Activated naive CD4-positive, alpha-beta T cell treated with anti-CD3 and anti-CD28 coated beads, Interleukin-2, amount 50 U/mL, for 24 hours (primary cell): Measurements from ENCODE around the gene PDZRN3.

Experiments used
- H3K27ac Mint-ChIP-seq: one replicate; pipeline ENCODE4 v1.8.0; 2021; ENCODE audit warnings: mild to moderate bottlenecking, mixed read lengths
- H3K27me3 Mint-ChIP-seq: one replicate; pipeline ENCODE4 v1.8.0; 2021; ENCODE audit warnings: mixed read lengths
- H3K36me3 Mint-ChIP-seq: one replicate; pipeline ENCODE4 v1.8.0; 2021; ENCODE audit warnings: mixed read lengths
- H3K4me1 Mint-ChIP-seq: one replicate; pipeline ENCODE4 v1.8.0; 2021; ENCODE audit warnings: mixed read lengths
- H3K4me3 Mint-ChIP-seq: one replicate; pipeline ENCODE4 v1.8.0; 2021; ENCODE audit warnings: mild to moderate bottlenecking, mixed read lengths
- H3K9me3 Mint-ChIP-seq: one replicate; pipeline ENCODE4 v1.8.0; 2021; ENCODE audit warnings: mixed read lengths

The PDZRN3 gene

DNA sequence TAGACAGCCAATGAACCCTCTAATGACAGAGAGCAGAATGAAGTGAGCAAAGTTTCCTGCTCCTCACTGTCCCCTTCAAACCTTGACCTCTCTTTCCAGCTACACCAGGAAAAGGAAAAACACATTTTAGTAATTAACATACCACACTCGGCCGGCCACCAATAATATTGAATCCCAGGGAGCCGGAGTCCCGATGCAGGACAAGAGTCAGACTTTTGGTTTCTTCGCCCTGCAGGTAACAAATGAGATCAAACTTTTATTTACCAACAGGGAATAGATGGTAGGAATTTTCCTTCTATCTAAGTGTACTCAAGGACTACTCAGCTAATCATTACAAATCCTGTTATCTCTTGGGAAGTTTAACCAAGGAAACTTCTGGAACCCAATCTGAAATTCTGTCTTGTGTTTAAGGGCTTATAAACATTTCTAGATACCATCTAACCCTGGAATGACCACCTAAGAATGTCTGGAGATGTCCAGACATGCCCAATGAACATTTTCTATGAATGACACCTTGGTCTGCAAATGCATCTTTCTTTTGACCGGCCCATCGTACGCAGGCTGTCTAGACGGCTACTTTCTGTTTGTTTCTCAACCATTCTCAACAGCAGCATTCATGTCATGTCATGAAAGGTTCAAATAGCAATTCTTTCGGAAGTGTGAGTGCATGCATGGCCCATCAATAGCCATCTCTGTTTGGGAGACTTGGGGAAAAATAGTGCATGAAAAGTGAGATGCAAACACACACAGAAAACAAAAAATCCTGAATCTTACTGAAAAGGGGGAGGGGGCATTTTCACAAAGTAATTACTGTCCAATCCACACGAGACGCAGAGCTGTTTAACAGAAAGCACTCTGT is 16.1 kb downstream of the PDZRN3 start:
- Mint-ChIP-seq H3K27me3 (peaks cover 3% of the 10 kb centered on the region), H3K4me3 (no peak overlapping the region), H3K4me1 (no peaks in the 10 kb centered on the region), H3K27ac (no peak overlapping the region), H3K36me3 (no peaks in the 10 kb centered on the region), H3K9me3 (no peaks in the 10 kb centered on the region)

- no peaks in the 10 kb centered on the region for H3K9me3 Mint-ChIP-seq
- H3K36me3 Mint-ChIP-seq, result no peaks in the 10 kb centered on the region
- H3K27ac Mint-ChIP-seq, result no peak overlapping the region
- no peaks in the 10 kb centered on the region for H3K4me1 Mint-ChIP-seq
- no peak overlapping the region for H3K4me3 Mint-ChIP-seq
- peaks cover 2% of the 10 kb centered on the region for H3K27me3 Mint-ChIP-seq
These were observed 18.9 kb downstream of the PDZRN3 start for GRCh38 chr3:73605861-73606260.

DNA sequence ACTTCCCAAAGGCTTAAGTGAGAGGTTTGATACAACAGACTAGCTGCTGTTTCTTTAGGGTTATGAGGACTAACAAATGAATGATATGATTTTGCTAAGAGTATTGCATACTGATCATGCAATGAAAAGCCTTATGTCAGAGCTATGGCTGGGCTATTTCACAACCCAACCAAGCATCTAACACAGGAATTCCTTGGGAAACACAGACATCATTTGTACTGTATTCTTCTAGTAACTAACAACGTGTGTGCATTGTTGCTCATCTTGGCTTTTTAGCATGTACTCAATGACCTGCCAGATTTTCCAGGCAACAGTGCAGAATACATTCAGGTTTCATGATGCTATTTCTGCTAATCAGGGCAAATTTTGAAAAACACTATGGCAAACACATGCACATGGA is 19.3 kb downstream of the PDZRN3 start:
- Mint-ChIP-seq H3K4me1 (no peaks in the 10 kb centered on the region), H3K36me3 (no peaks in the 10 kb centered on the region), H3K9me3 (no peaks in the 10 kb centered on the region), H3K4me3 (no peak overlapping the region), H3K27ac (no peak overlapping the region), H3K27me3 (peaks cover 2% of the 10 kb centered on the region)

- Mint-ChIP-seq H3K4me1 (no peaks in the 10 kb centered on the region), H3K27ac (no peak overlapping the region), H3K4me3 (no peak overlapping the region), H3K36me3 (no peaks in the 10 kb centered on the region), H3K9me3 (no peaks in the 10 kb centered on the region), H3K27me3 (peaks cover 2% of the 10 kb centered on the region)
These were observed 20.3 kb downstream of the PDZRN3 start for GRCh38 chr3:73604451-73604850.

GRCh38 chr3:73603762-73604171 is 21.0 kb downstream of the PDZRN3 start:
- no peak overlapping the region for H3K4me3 Mint-ChIP-seq
- H3K36me3 Mint-ChIP-seq, result no peaks in the 10 kb centered on the region
- no peak overlapping the region for H3K27ac Mint-ChIP-seq
- H3K9me3 Mint-ChIP-seq, result no peaks in the 10 kb centered on the region
- H3K27me3 Mint-ChIP-seq, result peaks cover 2% of the 10 kb centered on the region
- no peaks in the 10 kb centered on the region for H3K4me1 Mint-ChIP-seq

DNA sequence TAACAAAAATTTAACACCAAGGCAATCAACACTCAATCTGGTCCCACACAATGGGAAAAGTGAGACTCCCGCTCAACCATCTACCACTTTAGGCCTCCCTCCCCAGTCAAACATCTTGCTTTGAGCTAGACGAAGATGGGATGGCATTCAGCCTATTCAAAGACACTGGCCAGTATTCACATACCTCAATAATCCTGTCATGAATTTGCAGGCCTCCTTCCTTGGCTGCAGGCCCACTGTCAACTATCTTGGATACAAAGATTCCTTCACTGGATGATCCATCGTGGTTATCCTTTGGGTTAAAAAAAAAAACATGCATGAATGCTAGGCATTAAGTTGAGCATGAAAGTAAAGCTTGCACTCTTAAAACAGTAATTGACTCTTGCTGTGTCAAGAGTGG is 22.6 kb downstream of the PDZRN3 start:
- no peaks in the 10 kb centered on the region for H3K27me3 Mint-ChIP-seq
- no peak overlapping the region for H3K27ac Mint-ChIP-seq
- no peaks in the 10 kb centered on the region for H3K9me3 Mint-ChIP-seq
- no peaks in the 10 kb centered on the region for H3K4me1 Mint-ChIP-seq
- no peaks in the 10 kb centered on the region for H3K36me3 Mint-ChIP-seq
- H3K4me3 Mint-ChIP-seq, result no peak overlapping the region

DNA sequence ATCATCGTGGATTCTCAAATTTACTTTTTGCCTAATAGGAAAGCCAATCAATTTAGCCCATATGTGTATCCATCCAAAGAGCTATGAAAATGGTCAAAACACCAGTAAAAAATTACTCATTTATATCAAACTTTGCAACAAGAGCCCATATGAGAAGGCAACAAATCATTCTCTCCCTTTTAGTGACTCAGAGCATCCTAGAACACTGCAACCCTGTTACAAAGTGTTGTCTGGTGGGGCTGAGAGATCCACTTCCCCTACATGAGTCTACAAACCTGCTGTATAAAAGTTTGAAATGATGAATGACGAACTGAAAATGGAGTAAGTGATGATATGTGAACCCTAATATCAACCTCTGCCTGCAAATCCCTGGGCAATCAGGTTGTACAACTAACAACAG is 23.3 kb downstream of the PDZRN3 start:
- H3K4me1 Mint-ChIP-seq, result no peaks in the 10 kb centered on the region
- H3K4me3 Mint-ChIP-seq, result no peak overlapping the region
- no peaks in the 10 kb centered on the region for H3K36me3 Mint-ChIP-seq
- H3K9me3 Mint-ChIP-seq, result peaks cover 4% of the 10 kb centered on the region
- H3K27ac Mint-ChIP-seq, result no peak overlapping the region
- H3K27me3 Mint-ChIP-seq, result no peaks in the 10 kb centered on the region

DNA sequence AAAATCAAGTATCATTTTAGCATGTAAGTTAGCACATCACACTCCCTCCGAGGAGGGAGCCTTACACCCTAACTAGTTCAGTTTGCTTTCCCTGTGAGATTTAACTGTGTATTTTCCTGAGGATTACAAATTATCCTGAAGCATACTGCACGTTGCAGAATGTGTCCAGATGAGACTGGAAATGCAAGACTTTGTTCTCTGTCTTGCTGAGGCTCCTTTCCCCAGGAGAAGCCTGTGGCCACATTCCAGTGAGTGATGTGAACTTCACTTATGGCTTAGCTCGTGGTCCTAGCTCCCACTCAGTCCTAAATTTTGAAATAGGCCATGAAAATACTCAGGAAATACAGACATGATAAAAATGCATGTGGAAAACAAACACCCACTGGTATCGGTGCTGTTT is 23.7 kb downstream of the PDZRN3 start:
- Mint-ChIP-seq H3K4me1 (no peaks in the 10 kb centered on the region), H3K36me3 (no peaks in the 10 kb centered on the region), H3K9me3 (peaks cover 8% of the 10 kb centered on the region), H3K27me3 (no peaks in the 10 kb centered on the region), H3K4me3 (no peak overlapping the region), H3K27ac (no peak overlapping the region)

GRCh38 chr3:73600293-73600938 is 24.3 kb downstream of the PDZRN3 start:
- H3K4me3 Mint-ChIP-seq, result no peak overlapping the region
- no peaks in the 10 kb centered on the region for H3K27me3 Mint-ChIP-seq
- H3K4me1 Mint-ChIP-seq, result no peaks in the 10 kb centered on the region
- H3K36me3 Mint-ChIP-seq, result no peaks in the 10 kb centered on the region
- H3K9me3 Mint-ChIP-seq, result peaks cover 11% of the 10 kb centered on the region
- H3K27ac Mint-ChIP-seq, result no peak overlapping the region

- no peak overlapping the region for H3K27ac Mint-ChIP-seq
These were observed 25.1 kb downstream of the PDZRN3 start for GRCh38 chr3:73599605-73600004.

DNA sequence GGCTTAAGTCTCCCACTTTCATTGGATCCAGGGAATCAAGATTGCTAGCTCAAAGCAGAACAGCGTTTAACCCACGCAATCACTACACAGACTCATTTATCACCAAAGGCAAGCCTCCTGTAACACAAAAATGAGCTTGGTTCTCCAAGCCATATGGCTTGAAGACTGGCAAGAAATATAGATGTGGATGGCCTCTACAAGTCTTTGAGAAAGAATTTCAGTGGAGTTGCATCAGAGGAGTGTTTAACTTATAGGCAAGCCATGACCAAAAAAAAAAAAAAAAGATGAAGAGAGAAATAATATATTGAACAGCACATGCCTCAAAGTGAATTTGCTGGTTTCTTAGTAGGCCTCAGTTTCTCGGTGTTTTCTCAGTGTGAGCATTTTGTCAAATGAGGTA is 27.3 kb downstream of the PDZRN3 start:
- Mint-ChIP-seq H3K4me3 (no peak overlapping the region), H3K36me3 (no peaks in the 10 kb centered on the region), H3K27me3 (peaks cover 7% of the 10 kb centered on the region), H3K27ac (no peak overlapping the region), H3K4me1 (no peaks in the 10 kb centered on the region), H3K9me3 (peaks cover 11% of the 10 kb centered on the region)

More at GRCh38 chr3:73599605-73600004, 25.1 kb downstream of the PDZRN3 start:
- Mint-ChIP-seq H3K36me3 (no peaks in the 10 kb centered on the region), H3K4me1 (no peaks in the 10 kb centered on the region), H3K27me3 (peaks cover 1% of the 10 kb centered on the region), H3K4me3 (no peak overlapping the region), H3K9me3 (peaks cover 11% of the 10 kb centered on the region)

DNA sequence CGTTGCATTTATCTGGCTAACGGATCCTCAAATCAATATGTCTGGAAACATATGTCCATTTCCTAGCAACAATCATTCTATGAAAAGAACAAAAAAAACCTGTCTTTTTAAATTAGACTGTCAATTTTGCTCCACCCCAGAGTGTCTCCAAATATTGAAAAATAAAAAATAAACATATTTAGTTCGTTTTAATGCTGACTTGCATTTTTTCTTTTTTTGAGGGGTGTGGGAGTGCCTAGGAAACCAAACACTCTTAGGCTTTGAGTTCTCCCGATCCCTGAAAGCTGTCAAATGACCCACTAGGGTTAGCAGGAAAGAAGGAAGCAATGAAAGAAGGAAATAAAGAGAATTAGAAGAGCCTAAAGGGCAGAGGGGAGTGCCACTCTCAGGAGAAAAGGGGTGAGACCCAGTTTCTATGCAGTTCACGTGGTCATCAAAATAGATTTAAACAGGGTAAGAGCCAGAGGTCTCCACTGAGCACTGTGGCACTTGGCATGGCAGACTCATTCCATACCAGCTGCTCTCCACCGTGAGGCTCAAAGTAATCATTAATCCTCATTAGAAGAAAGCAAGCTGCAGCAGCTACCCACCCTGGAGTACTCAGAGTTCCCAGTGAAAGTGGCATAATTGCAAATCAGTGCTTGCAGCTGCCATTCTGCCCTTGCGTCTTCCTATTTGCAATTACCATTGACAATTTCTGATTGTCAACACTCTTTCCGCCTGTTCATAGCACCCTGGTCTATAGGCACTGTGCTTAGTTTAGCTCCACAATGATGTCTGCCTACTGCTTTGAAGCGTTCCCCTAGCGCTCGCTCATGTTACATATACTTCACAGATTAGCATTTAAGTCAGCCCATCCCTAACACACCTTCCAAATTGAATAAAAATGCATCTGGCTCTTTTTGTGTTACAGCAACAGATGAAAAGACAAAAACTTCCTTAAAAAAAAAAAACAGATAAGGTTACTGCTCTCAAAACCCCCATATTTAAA is 32.3 kb downstream of the PDZRN3 start:
- Mint-ChIP-seq H3K27ac (no peak overlapping the region), H3K27me3 (peaks cover 12% of the 10 kb centered on the region), H3K4me3 (no peak overlapping the region), H3K9me3 (peaks cover 11% of the 10 kb centered on the region), H3K36me3 (no peaks in the 10 kb centered on the region), H3K4me1 (no peaks in the 10 kb centered on the region)

- H3K36me3 Mint-ChIP-seq, result no peaks in the 10 kb centered on the region
- H3K4me1 Mint-ChIP-seq, result no peaks in the 10 kb centered on the region
- no peak overlapping the region for H3K27ac Mint-ChIP-seq
- H3K4me3 Mint-ChIP-seq, result no peak overlapping the region
- H3K27me3 Mint-ChIP-seq, result peaks cover 12% of the 10 kb centered on the region
- peaks cover 6% of the 10 kb centered on the region for H3K9me3 Mint-ChIP-seq
These were observed 33.4 kb downstream of the PDZRN3 start for GRCh38 chr3:73591286-73591800.

- Mint-ChIP-seq H3K4me1 (no peaks in the 10 kb centered on the region), H3K4me3 (no peak overlapping the region), H3K36me3 (no peaks in the 10 kb centered on the region), H3K27ac (no peak overlapping the region), H3K9me3 (no peaks in the 10 kb centered on the region), H3K27me3 (peaks cover 5% of the 10 kb centered on the region)
These were observed 38.1 kb downstream of the PDZRN3 start for GRCh38 chr3:73586628-73587027.

DNA sequence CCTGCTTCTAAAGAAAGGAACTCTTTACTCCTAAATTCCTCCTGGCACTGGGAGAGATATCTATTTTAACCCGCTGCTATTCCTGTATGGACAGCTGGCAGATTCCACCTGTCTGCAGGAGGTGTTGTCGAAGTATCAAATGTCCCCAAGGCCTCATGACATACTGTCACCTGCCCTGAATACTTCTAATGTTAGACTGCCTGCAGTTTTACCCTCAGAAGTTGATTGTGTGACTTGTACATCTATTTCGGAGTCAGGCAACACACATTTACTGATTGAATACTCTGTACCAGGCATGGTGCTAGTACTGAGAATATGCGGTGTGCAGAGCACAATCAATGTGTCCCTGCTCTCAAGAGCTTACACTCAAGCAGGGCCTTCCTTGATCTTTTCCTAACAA is 38.6 kb downstream of the PDZRN3 start:
- H3K4me3 Mint-ChIP-seq, result no peak overlapping the region
- peaks cover 5% of the 10 kb centered on the region for H3K27me3 Mint-ChIP-seq
- H3K4me1 Mint-ChIP-seq, result no peaks in the 10 kb centered on the region
- H3K27ac Mint-ChIP-seq, result no peak overlapping the region
- H3K36me3 Mint-ChIP-seq, result no peaks in the 10 kb centered on the region
- H3K9me3 Mint-ChIP-seq, result no peaks in the 10 kb centered on the region
